ENCODE measurements around the gene NUBP2.

DNA sequence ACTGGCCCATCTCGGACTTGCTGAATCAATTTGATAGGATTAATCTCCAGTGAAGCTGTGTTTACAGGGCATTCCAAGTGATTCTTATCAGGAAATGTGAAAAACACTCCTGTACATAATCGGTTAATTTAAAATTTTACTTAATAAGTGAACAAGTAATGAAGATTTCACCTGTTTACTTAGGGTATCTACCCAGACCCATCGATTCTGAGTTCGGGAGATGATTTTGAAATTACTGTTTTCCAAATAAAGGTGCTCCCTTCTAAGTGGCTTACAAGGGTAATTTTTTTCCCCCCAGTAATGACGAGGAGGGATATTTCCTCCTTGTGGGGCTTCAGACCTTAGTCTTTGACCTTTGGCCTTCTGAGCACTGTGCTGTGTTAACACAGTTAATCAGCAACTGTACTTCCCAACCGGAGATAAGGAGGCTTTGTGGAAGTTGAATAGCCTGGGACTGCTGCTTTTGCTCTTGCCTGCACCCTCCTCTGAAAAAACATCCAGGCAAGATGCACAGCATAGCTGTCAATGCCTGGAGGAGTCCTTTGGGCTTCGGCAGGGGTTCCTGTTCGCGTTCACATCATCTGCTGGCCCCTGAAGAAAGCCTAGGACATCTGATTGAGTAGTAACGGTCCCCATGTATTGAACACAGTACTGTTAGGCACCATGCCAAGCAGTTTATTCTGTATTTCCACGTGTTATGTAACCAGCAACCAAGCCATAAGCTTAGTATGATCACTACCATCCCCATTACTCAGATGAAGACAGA lies 46.1 kb downstream of the NUBP2 start:
- TF ChIP-seq, protein P1, sequence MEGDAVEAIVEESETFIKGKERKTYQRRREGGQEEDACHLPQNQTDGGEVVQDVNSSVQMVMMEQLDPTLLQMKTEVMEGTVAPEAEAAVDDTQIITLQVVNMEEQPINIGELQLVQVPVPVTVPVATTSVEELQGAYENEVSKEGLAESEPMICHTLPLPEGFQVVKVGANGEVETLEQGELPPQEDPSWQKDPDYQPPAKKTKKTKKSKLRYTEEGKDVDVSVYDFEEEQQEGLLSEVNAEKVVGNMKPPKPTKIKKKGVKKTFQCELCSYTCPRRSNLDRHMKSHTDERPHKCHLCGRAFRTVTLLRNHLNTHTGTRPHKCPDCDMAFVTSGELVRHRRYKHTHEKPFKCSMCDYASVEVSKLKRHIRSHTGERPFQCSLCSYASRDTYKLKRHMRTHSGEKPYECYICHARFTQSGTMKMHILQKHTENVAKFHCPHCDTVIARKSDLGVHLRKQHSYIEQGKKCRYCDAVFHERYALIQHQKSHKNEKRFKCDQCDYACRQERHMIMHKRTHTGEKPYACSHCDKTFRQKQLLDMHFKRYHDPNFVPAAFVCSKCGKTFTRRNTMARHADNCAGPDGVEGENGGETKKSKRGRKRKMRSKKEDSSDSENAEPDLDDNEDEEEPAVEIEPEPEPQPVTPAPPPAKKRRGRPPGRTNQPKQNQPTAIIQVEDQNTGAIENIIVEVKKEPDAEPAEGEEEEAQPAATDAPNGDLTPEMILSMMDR (conservative IDR thresholded peaks at IDR 0.05; ENCODE audit: low read depth, low read length), result no peak
- no peak for TF ChIP-seq EZH2 (IDR thresholded peaks at IDR 0.05; ENCODE audit: low read length, unreplicated experiment)

Measured in PC-3 (cell line).